ENCODE data around the gene MZB1. TPM values are rescaled to one million over a fixed set of nuclear protein-coding genes. Genes with fewer than 3 reads are reported as not detected.
"Not testable (repeated sequence)": the region's sequence is repeated elsewhere in the genome, so short reads cannot be mapped to it uniquely, and the experiment has no call there.

The MZB1 gene
- total RNA-seq, 1 donor from 2014 or later = not detected

GRCh38 chr5:139391570-139392323, 2.0 kb upstream of the MZB1 start:
- DNase-seq = no peak

- DNase-seq = no peak
Observed at GRCh38 chr5:139390639-139391569, 1.2 kb upstream of the MZB1 start.

GRCh38 chr5:139388198-139388821, 1.4 kb downstream of the MZB1 start:
- DNase-seq = no peak

GRCh38 chr5:139387611-139388197, 2.0 kb downstream of the MZB1 start:
- DNase-seq = no peak

DNA sequence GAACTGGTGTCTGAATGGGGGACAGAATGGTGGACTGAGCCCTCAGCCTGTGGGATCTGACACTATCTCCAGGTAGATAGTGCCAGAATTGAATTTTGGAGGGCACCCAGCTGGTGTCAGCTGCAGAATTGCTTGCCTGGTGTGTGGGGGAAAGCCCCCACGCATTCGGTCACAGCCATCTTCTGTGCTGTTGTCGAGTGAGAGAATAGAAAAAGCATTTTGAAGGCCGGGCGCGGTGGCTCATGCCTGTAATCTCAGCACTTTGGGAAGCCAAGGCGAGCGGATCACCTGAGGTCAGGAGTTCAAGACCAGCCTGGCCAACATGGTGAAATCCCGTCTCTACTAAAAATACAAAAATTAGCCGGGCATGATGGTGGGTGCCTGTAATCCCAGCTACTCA, 2.8 kb downstream of the MZB1 start:
- DNase-seq = not testable (repeated sequence)

- DNase-seq = no peak
Observed at GRCh38 chr5:139386050-139386438, 3.7 kb downstream of the MZB1 start.

DNA sequence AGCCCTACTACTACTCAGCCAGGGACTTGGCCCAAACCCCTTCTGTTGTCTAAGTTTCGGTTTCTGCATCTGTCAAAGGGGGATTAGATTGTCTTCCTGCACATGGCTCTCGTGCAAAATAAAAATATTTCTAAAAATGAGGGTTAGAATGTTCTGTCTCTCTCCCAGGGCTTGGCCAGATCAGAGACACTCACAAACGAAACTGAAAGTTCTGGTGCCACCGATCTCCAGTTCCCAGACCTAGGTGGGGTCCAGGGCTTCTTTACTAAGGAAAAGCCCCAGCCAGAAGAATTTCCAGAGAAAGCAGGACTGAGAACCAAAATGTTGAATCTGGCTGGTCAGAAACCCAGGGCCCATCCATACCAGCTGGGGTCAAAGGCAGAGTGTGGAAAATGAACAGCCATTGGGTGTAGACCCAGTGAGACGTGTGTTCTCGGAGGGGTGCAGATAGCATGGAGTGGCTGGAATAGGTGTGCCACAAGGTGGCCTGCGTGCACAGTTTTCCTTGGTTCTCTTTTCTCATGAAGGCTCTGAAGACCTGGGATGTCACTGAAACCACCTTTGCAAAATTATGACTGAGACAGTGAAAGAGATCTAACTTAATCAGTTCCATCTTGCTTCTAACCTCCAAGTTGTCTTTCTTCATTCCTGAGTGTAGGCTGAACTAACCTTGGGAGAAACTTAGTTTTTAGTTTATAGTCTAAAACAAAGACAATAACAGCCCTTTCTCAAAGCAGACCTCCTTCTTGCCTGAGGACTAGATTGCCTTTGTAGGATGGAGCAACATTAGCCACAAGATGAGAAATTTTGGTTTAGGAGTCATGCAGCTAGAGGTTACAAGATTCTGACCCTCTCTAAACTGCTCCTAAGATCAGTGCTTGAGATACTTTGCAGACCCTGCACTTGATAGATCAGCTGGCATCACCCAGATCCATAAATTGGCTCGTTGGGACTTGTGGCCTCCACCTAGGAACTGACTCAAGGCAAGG, 4.4 kb downstream of the MZB1 start:
- no peak for DNase-seq

DNA sequence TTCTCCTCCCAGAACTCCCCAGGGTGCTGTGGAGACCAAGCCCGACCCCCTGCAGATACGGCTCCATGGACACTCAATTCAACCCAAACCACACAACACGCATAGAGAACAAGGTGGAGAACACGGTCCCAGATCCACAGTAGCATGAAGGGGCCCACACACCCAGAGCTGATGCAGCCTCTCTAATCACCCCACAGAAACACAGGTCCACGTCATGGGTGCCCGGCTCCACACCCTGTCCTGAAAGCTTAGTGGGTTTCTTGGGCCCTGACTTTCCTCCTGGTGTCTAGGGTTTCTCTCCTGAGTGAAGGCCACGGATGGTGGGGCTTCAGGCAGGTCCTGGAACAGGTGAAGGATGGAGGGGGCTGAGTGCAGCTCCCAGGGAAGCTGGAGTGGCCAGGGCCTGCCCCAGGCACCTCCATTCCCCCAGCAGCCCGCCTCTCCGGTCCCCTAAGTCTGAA, 5.1 kb downstream of the MZB1 start:
- no peak for DNase-seq

DNA sequence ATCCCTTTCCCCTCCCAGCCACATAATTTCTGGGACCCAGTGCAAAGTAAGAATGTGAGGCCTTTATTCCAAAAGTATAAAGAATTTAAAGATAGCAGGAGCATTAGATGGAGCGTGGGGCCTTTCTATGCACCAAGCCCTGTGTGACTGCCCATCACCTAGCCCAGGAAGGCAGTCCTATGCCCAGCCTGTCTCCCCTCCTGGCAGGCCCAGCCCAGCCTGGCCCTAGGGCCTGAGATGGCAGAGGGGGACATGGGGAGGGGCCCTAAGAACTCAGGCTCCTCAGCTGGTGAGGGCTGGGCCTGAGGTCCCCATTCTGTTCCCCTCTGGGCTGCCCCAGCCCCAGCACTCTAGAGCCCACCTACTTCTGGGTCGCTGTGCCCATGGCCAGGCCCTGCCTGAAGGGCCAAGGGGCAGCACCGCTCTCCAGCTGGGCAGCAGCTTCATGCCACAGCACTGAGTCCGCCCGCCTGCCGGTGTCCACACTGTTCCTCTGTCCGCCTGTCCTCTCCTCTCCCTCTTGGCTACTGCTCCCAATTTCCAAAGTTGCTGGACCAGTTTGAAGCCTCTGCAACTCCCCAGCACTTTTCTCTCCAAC, 5.6 kb downstream of the MZB1 start:
- no peak for DNase-seq

GRCh38 chr5:139383275-139383992, 6.3 kb downstream of the MZB1 start, which contains the start of gene SLC23A1:
Gene SLC23A1 (minus strand): TSS chr5:139383297. CDS start chr5:139383253, 44 bp downstream.
- DNase-seq = no peak

DNA sequence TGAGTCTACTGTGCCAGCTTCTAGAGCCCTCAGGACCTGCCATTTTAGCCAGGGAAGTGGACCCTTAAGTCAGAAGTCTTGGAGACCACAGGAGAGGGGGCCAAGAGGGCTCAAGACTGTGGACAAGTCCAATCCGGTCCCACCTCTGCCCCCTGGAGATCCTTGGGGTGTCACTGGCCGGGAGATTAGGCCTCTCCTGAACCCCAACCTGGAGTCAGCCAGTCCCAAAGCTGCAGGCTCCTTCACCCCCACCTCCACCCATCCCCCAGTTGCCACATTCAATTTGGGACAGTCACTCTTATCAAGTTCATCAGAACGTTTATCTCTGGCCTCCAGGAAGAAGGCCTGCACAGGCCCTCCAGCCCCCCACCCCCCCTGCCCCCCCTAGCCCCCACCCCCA, 6.9 kb downstream of the MZB1 start:
- DNase-seq = no peak

DNA sequence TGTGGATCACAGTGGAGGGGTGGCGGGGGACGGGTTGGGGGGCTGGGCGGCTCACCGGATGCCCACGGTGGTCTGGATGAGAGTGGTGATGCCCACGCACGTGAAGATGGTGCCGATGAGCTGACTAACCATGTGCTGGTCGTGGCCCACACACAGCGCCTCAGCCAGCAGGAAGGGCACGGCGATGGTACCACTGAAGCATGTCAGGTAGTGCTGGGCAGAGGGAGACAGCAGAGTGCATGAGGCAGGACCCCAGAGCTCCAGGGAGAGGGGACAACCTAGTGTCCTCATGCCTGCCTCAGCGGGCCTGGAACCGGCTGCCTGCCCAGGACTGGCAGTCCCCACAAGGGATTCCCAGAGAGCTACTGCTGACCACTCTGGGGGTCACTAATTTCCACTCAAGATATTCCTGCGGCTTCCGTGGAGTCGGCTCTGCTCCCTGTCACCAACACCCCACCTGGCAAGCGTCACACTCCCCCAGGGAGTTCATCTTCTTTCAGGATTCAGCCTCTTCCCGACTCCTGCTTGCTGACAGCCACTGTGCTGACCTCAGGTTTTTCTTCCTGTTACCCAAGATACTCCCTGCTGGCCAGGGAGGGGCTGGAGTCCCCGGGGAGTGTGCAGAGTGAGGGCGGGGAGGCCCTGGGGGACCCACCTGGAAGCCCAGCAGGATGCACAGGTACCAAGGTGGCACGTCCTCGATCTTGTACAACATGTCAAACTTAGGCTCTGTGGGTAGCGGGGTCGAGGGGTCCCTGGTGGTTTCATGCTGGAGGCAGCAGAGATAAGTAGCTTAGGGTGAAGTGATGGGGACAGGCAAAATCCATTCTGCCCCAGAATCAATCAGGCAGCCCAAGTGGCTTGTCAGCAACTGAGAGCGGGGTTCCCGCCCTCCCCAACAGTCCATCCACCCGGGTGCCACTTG, 7.6 kb downstream of the MZB1 start:
- no peak for DNase-seq

- no peak for DNase-seq
Observed at GRCh38 chr5:139379626-139380449, 9.9 kb downstream of the MZB1 start.

DNA sequence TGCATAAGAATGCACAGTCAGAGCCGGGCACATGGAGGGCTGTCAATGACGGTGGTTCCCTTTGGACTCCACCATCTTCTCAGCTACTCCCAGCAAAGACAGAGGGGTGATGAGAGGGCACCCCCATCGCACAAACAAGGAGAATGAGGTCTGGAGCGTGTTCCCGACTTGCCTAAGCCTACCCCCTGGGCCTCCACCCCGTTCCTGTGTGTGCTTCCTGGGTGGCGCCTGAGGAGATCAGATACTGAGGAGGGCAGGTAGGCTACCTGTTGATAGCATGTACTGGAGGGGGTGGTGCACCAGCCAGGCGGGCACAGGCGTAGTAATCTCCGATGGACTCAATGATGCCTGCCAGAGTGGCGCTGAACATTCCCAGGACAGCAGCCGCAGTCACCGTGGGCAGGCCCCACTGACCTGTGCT, 10.8 kb downstream of the MZB1 start:
- DNase-seq = no peak

DNA sequence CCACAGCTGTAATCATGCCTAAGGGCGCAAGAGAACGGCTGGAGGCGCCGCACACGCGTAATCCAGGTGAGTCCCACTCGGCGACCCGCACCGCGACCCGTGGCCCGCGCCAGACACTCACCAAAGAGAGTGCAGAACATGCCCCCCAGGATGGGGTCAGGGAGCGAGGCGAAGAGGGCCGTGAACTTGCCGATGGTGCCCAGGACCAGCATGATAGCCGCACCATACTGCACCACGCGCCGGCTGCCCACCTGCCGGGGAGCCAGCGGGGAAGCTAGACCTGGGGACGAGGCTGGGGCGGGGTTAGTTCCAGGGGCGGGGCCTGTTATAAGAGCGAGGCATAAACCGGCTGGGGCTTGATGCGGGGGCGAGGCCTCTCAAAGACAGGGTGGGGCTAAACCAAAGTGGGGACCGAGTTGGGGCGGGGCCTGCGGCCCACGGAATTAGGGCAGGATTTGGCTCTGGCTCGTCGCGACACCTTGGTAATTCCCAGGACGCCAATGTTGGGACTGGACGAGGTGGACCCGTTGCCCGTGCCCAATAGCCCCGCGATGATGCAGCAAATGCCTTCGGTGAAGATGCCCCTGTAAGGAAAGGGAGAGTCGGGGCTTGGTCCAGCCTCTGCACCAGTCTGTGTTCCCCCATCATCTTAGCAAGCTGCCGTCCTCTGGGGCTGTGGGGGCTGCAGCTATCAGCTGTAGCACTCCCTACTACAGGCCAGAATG, 11.4 kb downstream of the MZB1 start:
- no peak for DNase-seq

- DNase-seq = no peak
Observed at GRCh38 chr5:139377226-139377625, 12.5 kb downstream of the MZB1 start.

DNA sequence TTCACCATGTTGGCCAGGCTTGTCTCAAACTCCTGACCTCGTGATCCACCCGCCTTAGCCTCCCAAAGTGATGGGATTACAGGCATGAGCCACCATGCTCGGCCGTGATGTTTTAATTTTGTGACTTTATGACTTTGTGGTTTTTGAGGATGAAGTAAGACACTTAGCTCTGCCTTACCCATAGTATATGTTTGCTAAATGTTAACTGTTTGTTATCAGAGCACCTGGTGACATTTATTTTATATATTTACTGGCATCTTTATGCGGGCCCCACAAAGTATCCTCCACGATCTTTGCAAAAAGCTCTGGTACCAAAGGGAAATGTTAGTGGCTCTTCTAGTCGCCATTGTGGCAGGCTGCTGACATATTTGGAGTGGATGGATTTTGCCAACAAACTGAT, 13.3 kb downstream of the MZB1 start:
- DNase-seq = no peak
